H9 (cell line): ENCODE measurements around the gene PASD1. TPM values are rescaled to one million over a fixed set of nuclear protein-coding genes. Genes with fewer than 3 reads are reported as not detected.

Experiments
- DNase-seq: peaks from one replicate; pipeline ENCODE4 v3.0.0-alpha.2; 2017
- H2AFZ ChIP-seq: one replicate; pipeline ENCODE4 v1.6.1; 2013; ENCODE audit warnings: mild to moderate bottlenecking, low read length, control low read depth, moderate library complexity
- H2AK5ac ChIP-seq: 2 replicates; pipeline ENCODE4 v1.6.1; 2013; ENCODE audit warnings: low read length, control low read depth, mixed read lengths; ENCODE audit not compliant: insufficient read length
- H2BK120ac ChIP-seq: one replicate; pipeline ENCODE4 v1.6.1; 2013; ENCODE audit warnings: low read depth, mild to moderate bottlenecking, low read length, control low read depth, inconsistent platforms; ENCODE audit not compliant: poor library complexity, severe bottlenecking
- H2BK12ac ChIP-seq: 2 replicates; pipeline ENCODE4 v1.6.1; 2013; ENCODE audit warnings: low read length, control low read depth, mixed read lengths, low read depth; ENCODE audit not compliant: insufficient read length
- H2BK15ac ChIP-seq: 2 replicates; pipeline ENCODE4 v1.6.1; 2013; ENCODE audit warnings: low read depth, low read length, control low read depth
- H2BK20ac ChIP-seq: one replicate; pipeline ENCODE4 v1.6.1; 2013; ENCODE audit warnings: low read depth, mild to moderate bottlenecking, low read length, control low read depth, inconsistent platforms; ENCODE audit not compliant: poor library complexity, severe bottlenecking
- H2BK5ac ChIP-seq: 2 replicates; pipeline ENCODE4 v1.6.1; 2013; ENCODE audit warnings: low read length, control low read depth, mixed read lengths; ENCODE audit not compliant: insufficient read length
- H3K14ac ChIP-seq: 2 replicates; pipeline ENCODE4 v1.6.1; 2013; ENCODE audit warnings: low read length, control low read depth; ENCODE audit not compliant: insufficient read depth
- H3K18ac ChIP-seq: 2 replicates; pipeline ENCODE4 v1.6.1; 2013; ENCODE audit warnings: low read depth, mild to moderate bottlenecking, mixed read lengths, low read length, control low read depth; ENCODE audit not compliant: insufficient read length
- H3K23ac ChIP-seq: 2 replicates; pipeline ENCODE4 v1.6.1; 2013; ENCODE audit warnings: low read length, control low read depth, mixed read lengths, low read depth; ENCODE audit not compliant: insufficient read length
- H3K23me2 ChIP-seq: 2 replicates; pipeline ENCODE4 v1.6.1; 2013; ENCODE audit warnings: low read depth, mild to moderate bottlenecking, mixed read lengths, low read length, control low read depth; ENCODE audit not compliant: insufficient read length, poor library complexity, severe bottlenecking
- H3K27ac ChIP-seq: 2 replicates; pipeline ENCODE4 v1.5.1; 2013; ENCODE audit warnings: low read length, control low read depth, mixed read lengths, low read depth; ENCODE audit not compliant: insufficient read length
- H3K27me3 ChIP-seq: 2 replicates; pipeline ENCODE4 v1.6.1; 2013; ENCODE audit warnings: low read length, control low read depth, inconsistent platforms; ENCODE audit not compliant: insufficient read depth
- H3K4ac ChIP-seq: 2 replicates; pipeline ENCODE4 v1.6.1; 2013; ENCODE audit warnings: low read depth, mild to moderate bottlenecking, control low read depth, inconsistent platforms, low read length, moderate library complexity
- H3K4me1 ChIP-seq: 2 replicates; pipeline ENCODE4 v1.6.1; 2013; ENCODE audit warnings: low read length, control low read depth, inconsistent platforms; ENCODE audit not compliant: insufficient read depth
- H3K4me2 ChIP-seq: 2 replicates; pipeline ENCODE4 v1.6.1; 2013; ENCODE audit warnings: low read length, control low read depth, mixed read lengths; ENCODE audit not compliant: insufficient read length, insufficient read depth
- H3K56ac ChIP-seq: 2 replicates; pipeline ENCODE4 v1.6.1; 2013; ENCODE audit warnings: low read depth, mild to moderate bottlenecking, mixed read lengths, low read length, control low read depth; ENCODE audit not compliant: insufficient read length
- H3K79me1 ChIP-seq: 2 replicates; pipeline ENCODE4 v1.6.1; 2013; ENCODE audit warnings: low read depth, mild to moderate bottlenecking, moderate library complexity, low read length, control low read depth, inconsistent platforms; ENCODE audit not compliant: insufficient read depth, poor library complexity, severe bottlenecking
- H3K79me2 ChIP-seq: 2 replicates; pipeline ENCODE4 v1.6.1; 2013; ENCODE audit warnings: low read length, control low read depth, inconsistent platforms; ENCODE audit not compliant: insufficient read depth
- H3K9ac ChIP-seq: 2 replicates; pipeline ENCODE4 v1.6.1; 2013; ENCODE audit warnings: low read length, control low read depth, mixed read lengths; ENCODE audit not compliant: insufficient read length; ENCODE audit errors: extremely low read depth
- H3K9me3 ChIP-seq: one replicate; pipeline ENCODE4 v1.6.1; 2013; ENCODE audit warnings: low read depth, low read length, inconsistent platforms; ENCODE audit not compliant: control insufficient read depth
- H3T11ph ChIP-seq: one replicate; pipeline ENCODE4 v1.6.1; 2013; ENCODE audit warnings: mild to moderate bottlenecking, low read length, control low read depth, inconsistent platforms
- H4K20me1 ChIP-seq: one replicate; pipeline ENCODE4 v1.6.1; 2013; ENCODE audit not compliant: control insufficient read depth, insufficient read length, insufficient read depth
- H4K5ac ChIP-seq: 2 replicates; pipeline ENCODE4 v1.6.1; 2013; ENCODE audit warnings: low read depth, mild to moderate bottlenecking, mixed read lengths, low read length, control low read depth; ENCODE audit not compliant: insufficient read length
- H4K8ac ChIP-seq: replicated peaks from 2 replicates; pipeline ENCODE4 v1.6.1; 2013; ENCODE audit warnings: low read length, control low read depth, mixed read lengths, low read depth; ENCODE audit not compliant: insufficient read length
- H4K91ac ChIP-seq: 2 replicates; pipeline ENCODE4 v1.6.1; 2013; ENCODE audit warnings: low read depth, mild to moderate bottlenecking, moderate library complexity, mixed read lengths, low read length, control low read depth; ENCODE audit not compliant: insufficient read length
- H3K27ac Mint-ChIP-seq, 3 experiments: 2 replicates in 2 of 3; 3 replicates in 1 of 3; pipeline ENCODE4 v1.8.0; 2020 to 2021; ENCODE audit warnings: mixed read lengths in 3 of 3, mild to moderate bottlenecking in 1 of 3, moderate library complexity in 1 of 3
- H3K27me3 Mint-ChIP-seq: 2 replicates; pipeline ENCODE4 v1.8.0; 2021; ENCODE audit warnings: low read depth, mild to moderate bottlenecking, moderate library complexity, mixed read lengths
- H3K36me3 Mint-ChIP-seq, 3 experiments: 2 replicates in 2 of 3; 3 replicates in 1 of 3; pipeline ENCODE4 v1.8.0; 2020 to 2021; ENCODE audit warnings: low read depth in 3 of 3, mixed read lengths in 3 of 3; ENCODE audit not compliant: insufficient read depth in 1 of 3
- H3K4me1 Mint-ChIP-seq, 2 experiments: 2 replicates each; pipeline ENCODE4 v1.8.0; 2020; ENCODE audit warnings: mixed read lengths in 2 of 2
- H3K4me3 Mint-ChIP-seq, 2 experiments: 2 replicates in 1 of 2; 3 replicates in 1 of 2; pipeline ENCODE4 v1.8.0; 2020 to 2021; ENCODE audit warnings: mild to moderate bottlenecking in 2 of 2, mixed read lengths in 2 of 2, moderate library complexity in 1 of 2
- H3K9me3 Mint-ChIP-seq, 2 experiments: 2 replicates in 1 of 2; 3 replicates in 1 of 2; pipeline ENCODE4 v1.8.0; 2020; ENCODE audit warnings: mild to moderate bottlenecking in 2 of 2, mixed read lengths in 2 of 2, moderate library complexity in 1 of 2
- WGBS: extraction: QIAGEN DNeasy Blood & Tissue Kit; methylation state at CpG from one replicate; pipeline ENCODE4 v1.1.7; 2013; ENCODE audit warnings: missing lambda C conversion rate, low lambda C conversion rate, mixed read lengths; ENCODE audit not compliant: insufficient read length; ENCODE audit errors: extremely low coverage; 5-methylcytosine and 5-hydroxymethylcytosine counted together
- total RNA-seq: library from RNA; stranded (reverse); gene quantifications from 2 replicates; pipeline ENCODE4 v1.2.1, GENCODE V29; 2021
- TF ChIP-seq, protein P1 (sequence below): fragments of 200-600 bp; sonication (generic); conservative IDR thresholded peaks from 3 replicates; pipeline ENCODE4 v1.8.0; 2021; ENCODE audit warnings: antibody characterized with exemption, mild to moderate bottlenecking

Gene PASD1
- total RNA-seq, 1 experiment from 2014 or later, result not detected

- Mint-ChIP-seq H3K27me3 (peaks cover 8% of the 10 kb centered on the region), H3K9me3 (peaks cover 62% of the 10 kb centered on the region in 2 experiments), H3K4me3 (no peak overlapping the region), H3K4me1 (peaks cover 5 to 11% of the 10 kb centered on the region in 2 experiments; a peak in 3 of 4 replicates), H3K27ac (no peak overlapping the region), H3K36me3 (no peaks in the 10 kb centered on the region; a peak in 2 of 7 replicates)
- H2AFZ ChIP-seq, result no peak overlapping the region
- peaks cover 59% of the 10 kb centered on the region for H3K9me3 ChIP-seq
- no peak overlapping the region for H3K56ac ChIP-seq
- H3K9ac ChIP-seq, result no peak overlapping the region
- no peak overlapping the region for H2BK5ac ChIP-seq
- H2BK12ac ChIP-seq, result no peak overlapping the region
- H3K79me1 ChIP-seq, result no peaks in the 10 kb centered on the region
- no peak overlapping the region for H3K27ac ChIP-seq
- no peak for DNase-seq
- H4K5ac ChIP-seq, result no peak overlapping the region
- WGBS, result no CpG with 5 or more reads among the region's 7 CpGs
- no peak overlapping the region for H2BK15ac ChIP-seq
- no peak overlapping the region for H3K14ac ChIP-seq
- no peaks in the 10 kb centered on the region for H3K4me1 ChIP-seq
- H4K91ac ChIP-seq, result no peak overlapping the region
- no peak overlapping the region for H3K4me2 ChIP-seq
- H2AK5ac ChIP-seq, result no peak overlapping the region
- H3K79me2 ChIP-seq, result no peaks in the 10 kb centered on the region
- H3K4ac ChIP-seq, result no peak overlapping the region
- H4K20me1 ChIP-seq, result no peaks in the 10 kb centered on the region
- H3K23ac ChIP-seq, result no peak overlapping the region
- H4K8ac ChIP-seq, result no peak overlapping the region
- no peak overlapping the region for H3T11ph ChIP-seq
- TF ChIP-seq, protein P1, sequence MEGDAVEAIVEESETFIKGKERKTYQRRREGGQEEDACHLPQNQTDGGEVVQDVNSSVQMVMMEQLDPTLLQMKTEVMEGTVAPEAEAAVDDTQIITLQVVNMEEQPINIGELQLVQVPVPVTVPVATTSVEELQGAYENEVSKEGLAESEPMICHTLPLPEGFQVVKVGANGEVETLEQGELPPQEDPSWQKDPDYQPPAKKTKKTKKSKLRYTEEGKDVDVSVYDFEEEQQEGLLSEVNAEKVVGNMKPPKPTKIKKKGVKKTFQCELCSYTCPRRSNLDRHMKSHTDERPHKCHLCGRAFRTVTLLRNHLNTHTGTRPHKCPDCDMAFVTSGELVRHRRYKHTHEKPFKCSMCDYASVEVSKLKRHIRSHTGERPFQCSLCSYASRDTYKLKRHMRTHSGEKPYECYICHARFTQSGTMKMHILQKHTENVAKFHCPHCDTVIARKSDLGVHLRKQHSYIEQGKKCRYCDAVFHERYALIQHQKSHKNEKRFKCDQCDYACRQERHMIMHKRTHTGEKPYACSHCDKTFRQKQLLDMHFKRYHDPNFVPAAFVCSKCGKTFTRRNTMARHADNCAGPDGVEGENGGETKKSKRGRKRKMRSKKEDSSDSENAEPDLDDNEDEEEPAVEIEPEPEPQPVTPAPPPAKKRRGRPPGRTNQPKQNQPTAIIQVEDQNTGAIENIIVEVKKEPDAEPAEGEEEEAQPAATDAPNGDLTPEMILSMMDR, result no peak
- no peaks in the 10 kb centered on the region for H3K23me2 ChIP-seq
- H2BK20ac ChIP-seq, result no peak overlapping the region
- no peak overlapping the region for H2BK120ac ChIP-seq
- H3K18ac ChIP-seq, result no peak overlapping the region
- H3K27me3 ChIP-seq, result no peaks in the 10 kb centered on the region
Measured at GRCh38 chrX:151723156-151723760, 159.8 kb downstream of the PASD1 start.
